ENCODE results near the gene TRIM67. TPM values are rescaled to one million over a fixed set of nuclear protein-coding genes. Genes with fewer than 3 reads are reported as not detected.
A peak's percentile ranks its signal among the peaks of the same experiment; 100 is the strongest.

Gene TRIM67
- total and polyA plus RNA-seq, 9 of the 15 experiments (the other 6 are each of a cell fraction or from before 2014, with no cell fraction given) = 0.04 to 0.60 (median 0.31) TPM

- TF ChIP-seq MGA (IDR thresholded peaks at IDR 0.05) (peak; percentile 72), THAP12 (CRISPR knock-in tag; IDR thresholded peaks at IDR 0.05) (no peak), SRSF9 (IDR thresholded peaks at IDR 0.05; ENCODE audit: borderline replicate concordance, low read depth, low read length) (no peak), HINFP (tag; conservative IDR thresholded peaks at IDR 0.05; ENCODE audit: low read depth) (no peak), ARID3B (CRISPR knock-in tag; IDR thresholded peaks at IDR 0.05; ENCODE audit: borderline replicate concordance) (no peak), KLF10 (CRISPR knock-in tag; IDR thresholded peaks at IDR 0.05) (no peak), ZC3H8 (IDR thresholded peaks at IDR 0.05) (no peak), THRB (CRISPR knock-in tag; conservative IDR thresholded peaks at IDR 0.05) (no peak)
Observed at GRCh38 chr1:231162297-231162969, 575 bp downstream of the TRIM67 start (continued).

Measured in K562 (cell line).